Prostate gland (tissue), 2 donors: ENCODE measurements around the gene FOXP4. TPM values are rescaled to one million over a fixed set of nuclear protein-coding genes. Genes with fewer than 3 reads are reported as not detected.

Source experiments
- DNase-seq: peaks from one replicate; pipeline ENCODE4 v3.0.0-alpha.2; 2019; ENCODE audit warnings: low spot score
- H3K27ac ChIP-seq, 2 donors: fragments of 200-600 bp; sonication (generic); 2 replicates each; pipeline ENCODE4 v1.5.1; 2017 to 2019
- H3K27me3 ChIP-seq: fragments of 200-600 bp; sonication (generic); replicated peaks from 2 replicates; pipeline ENCODE4 v1.5.1; 2019; ENCODE audit not compliant: insufficient read depth
- H3K36me3 ChIP-seq, 2 donors: fragments of 200-600 bp; sonication (generic); 1 replicate in 1 of 2; 2 replicates in 1 of 2; pipeline versions ENCODE4 v1.5.1 to v1.8.1; 2017 to 2019
- H3K4me1 ChIP-seq: fragments of 200-600 bp; sonication (generic); replicated peaks from 2 replicates; pipeline ENCODE4 v1.5.1; 2019
- H3K4me3 ChIP-seq, 2 donors: fragments of 200-600 bp; sonication (generic); 2 replicates each; pipeline ENCODE4 v1.5.1; 2017 to 2019
- H3K9me3 ChIP-seq: fragments of 200-600 bp; sonication (generic); 2 replicates; pipeline ENCODE4 v1.5.1; 2017
- CTCF ChIP-seq, 4 experiments: fragments of 200-600 bp in 2 of 4; fragments of 450-650 bp in 2 of 4; sonication (generic) in 2 of 4; IDR thresholded peaks; 1 replicate in 3 of 4; 2 replicates in 1 of 4; pipeline ENCODE4 v1.5.1; 2016 to 2019; ENCODE audit warnings: antibody characterized with exemption in 4 of 4, mild to moderate bottlenecking in 2 of 4, moderate library complexity in 2 of 4
- POLR2A ChIP-seq: fragments of 450-650 bp; IDR thresholded peaks from one replicate; pipeline ENCODE4 v1.6.1; 2016; ENCODE audit warnings: antibody characterized with exemption, mild to moderate bottlenecking
- POLR2AphosphoS5 ChIP-seq: sonication (generic); formaldehyde crosslinking; IDR thresholded peaks from one replicate; pipeline ENCODE4 v1.6.1; 2017; ENCODE audit warnings: antibody characterized with exemption
- WGBS: methylation state at CpG from one replicate; pipeline ENCODE4 v1.1.5; 2018; 5-methylcytosine and 5-hydroxymethylcytosine counted together
- intact Hi-C: fragments of 100-400 bp; cut with DNase I; formaldehyde crosslinking; loops from one replicate; pipeline ENCODE4 v1.14.2; 2022
- total RNA-seq, 2 donors: library from RNA; depleted of rRNA; stranded (reverse); fragments of >200 nt; gene quantifications; one replicate each; pipeline ENCODE4 v1.1.0, GENCODE V29; 2016

The FOXP4 gene
- total RNA-seq, 2 donors from 2014 or later = 24.8 to 53.5 TPM

GRCh38 chr6:41538556-41539182, 7.5 kb upstream of the FOXP4 start:
- peaks cover 4% of the 10 kb centered on the region for H3K4me1 ChIP-seq
- H3K36me3 ChIP-seq = no peaks in the 10 kb centered on the region
- no peak overlapping the region for H3K4me3 ChIP-seq
- DNase-seq = no peak
- no peak for TF ChIP-seq CTCF (IDR thresholded peaks at IDR 0.05)
- TF ChIP-seq POLR2AphosphoS5 = no peak
- TF ChIP-seq POLR2A = no peak
- intact Hi-C loops = no loop called here
- no peak overlapping the region for H3K27ac ChIP-seq
- no peaks in the 10 kb centered on the region for H3K9me3 ChIP-seq
- H3K27me3 ChIP-seq = no peaks in the 10 kb centered on the region
- 83% methylated on average over 2 of the region's 2 CpGs for WGBS

DNA sequence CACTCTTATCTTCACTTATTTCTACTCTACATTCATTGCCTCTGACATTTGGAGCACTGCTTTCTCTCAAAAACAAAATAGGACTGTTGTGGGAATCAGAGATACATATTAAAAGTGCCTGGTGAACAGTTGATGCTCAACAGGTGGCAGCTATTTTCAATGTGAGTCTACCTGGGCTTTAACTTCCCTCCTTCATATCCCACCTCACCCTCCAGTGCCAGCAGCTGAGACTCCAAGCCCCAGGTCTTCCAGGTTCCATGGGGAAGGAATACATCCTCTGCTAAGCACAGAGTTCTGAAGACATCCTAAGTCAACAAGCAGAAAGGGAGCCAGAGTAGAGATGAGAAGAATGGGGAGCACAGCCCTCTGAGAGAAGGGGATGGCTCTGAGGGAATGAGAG, 7.0 kb upstream of the FOXP4 start:
- H3K36me3 ChIP-seq = no peaks in the 10 kb centered on the region
- H3K9me3 ChIP-seq = no peaks in the 10 kb centered on the region
- TF ChIP-seq CTCF (IDR thresholded peaks at IDR 0.05) (no peak), POLR2A (no peak), POLR2AphosphoS5 (no peak)
- no peaks in the 10 kb centered on the region for H3K27me3 ChIP-seq
- DNase-seq = no peak
- intact Hi-C loops = no loop called here
- no peak overlapping the region for H3K27ac ChIP-seq
- peaks cover 4% of the 10 kb centered on the region for H3K4me1 ChIP-seq
- H3K4me3 ChIP-seq = no peak overlapping the region

GRCh38 chr6:41541364-41541763, 4.8 kb upstream of the FOXP4 start:
- 79% methylated on average over 2 of the region's 2 CpGs for WGBS
- no peaks in the 10 kb centered on the region for H3K27me3 ChIP-seq
- no peaks in the 10 kb centered on the region for H3K9me3 ChIP-seq
- DNase-seq = no peak
- no peak overlapping the region for H3K4me3 ChIP-seq
- intact Hi-C loops = no loop called here
- H3K36me3 ChIP-seq = no peaks in the 10 kb centered on the region
- H3K27ac ChIP-seq = no peak overlapping the region
- H3K4me1 ChIP-seq = peaks cover 4% of the 10 kb centered on the region
- TF ChIP-seq POLR2AphosphoS5 = no peak
- no peak for TF ChIP-seq POLR2A
- TF ChIP-seq CTCF (IDR thresholded peaks at IDR 0.05) = no peak

GRCh38 chr6:41543087-41543486, 3.1 kb upstream of the FOXP4 start:
- Histone ChIP-seq H3K36me3 (no peaks in the 10 kb centered on the region), H3K4me3 (no peak overlapping the region), H3K27me3 (no peaks in the 10 kb centered on the region), H3K27ac (no peak overlapping the region), H3K9me3 (no peaks in the 10 kb centered on the region), H3K4me1 (peaks cover 1% of the 10 kb centered on the region)
- intact Hi-C loops = no loop called here
- WGBS = 98% methylated on average over 5 of the region's 5 CpGs
- TF ChIP-seq POLR2A = no peak
- no peak for TF ChIP-seq CTCF (IDR thresholded peaks at IDR 0.05)
- no peak for DNase-seq

DNA sequence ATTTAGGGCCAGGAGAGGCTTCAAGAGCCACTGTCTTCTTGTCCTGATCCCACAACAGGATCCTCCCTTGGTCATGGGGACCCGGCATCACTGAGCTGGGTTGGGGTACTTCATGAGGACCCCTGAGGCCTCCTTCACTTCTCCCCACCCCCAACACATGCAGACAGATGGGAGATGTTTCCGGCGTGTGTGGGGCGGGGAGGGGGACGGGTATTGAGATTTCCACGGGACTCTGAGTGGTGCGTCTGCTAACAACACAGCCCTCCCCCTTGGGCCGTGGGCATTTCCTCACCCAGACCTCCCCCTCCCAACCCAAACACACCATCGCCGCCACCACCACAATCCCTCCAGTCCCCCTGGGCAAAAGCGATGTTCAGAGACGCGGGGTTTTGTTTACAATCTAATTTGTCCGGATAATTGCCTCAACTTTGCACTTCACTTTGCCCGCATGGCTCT, 906 bp upstream of the FOXP4 start:
- Histone ChIP-seq H3K4me1 (peaks cover 3% of the 10 kb centered on the region), H3K4me3 (peak overlapping the region; percentile 59 to 90), H3K36me3 (no peaks in the 10 kb centered on the region), H3K27me3 (no peaks in the 10 kb centered on the region), H3K9me3 (no peaks in the 10 kb centered on the region), H3K27ac (peak overlapping the region in 1 of 2 donors; percentile 86)
- intact Hi-C loops = loop anchor here (5.0 kb wide), 3 partner anchors 47 to 173 kb away; no protein-coding TSS in a partner anchor
- WGBS = 14% methylated on average over 15 of the region's 15 CpGs
- TF ChIP-seq POLR2AphosphoS5 (no peak), POLR2A (no peak), CTCF (IDR thresholded peaks at IDR 0.05) (no peak)
- no peak for DNase-seq
